Measurements from ENCODE around the gene RFX3. TPM values are rescaled to one million over a fixed set of nuclear protein-coding genes. Genes with fewer than 3 reads are reported as not detected.

The RFX3 gene
- total RNA-seq, 4 donors from 2014 or later = 4.0 to 8.2 (median 5.6) TPM

DNA sequence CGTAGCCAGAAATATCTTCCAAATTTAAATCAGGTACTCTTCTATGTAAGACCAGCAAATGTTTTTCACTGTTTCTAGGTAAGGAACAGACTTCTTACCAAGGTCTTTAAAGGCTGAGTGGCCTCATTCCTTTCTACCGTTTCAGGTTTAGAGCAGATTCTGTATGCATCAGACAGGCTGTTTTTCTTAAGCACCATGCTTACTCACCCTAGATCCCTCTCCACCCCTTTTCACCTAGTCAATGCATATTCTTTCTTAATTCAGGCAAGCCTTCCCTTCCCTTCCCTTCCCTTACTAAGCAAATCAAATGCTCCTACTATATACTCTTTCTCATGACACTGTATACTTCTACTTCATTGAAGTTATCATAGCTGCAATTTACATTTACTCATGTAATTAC is 70.7 kb downstream of the RFX3 start:
- TF ChIP-seq, protein P1, sequence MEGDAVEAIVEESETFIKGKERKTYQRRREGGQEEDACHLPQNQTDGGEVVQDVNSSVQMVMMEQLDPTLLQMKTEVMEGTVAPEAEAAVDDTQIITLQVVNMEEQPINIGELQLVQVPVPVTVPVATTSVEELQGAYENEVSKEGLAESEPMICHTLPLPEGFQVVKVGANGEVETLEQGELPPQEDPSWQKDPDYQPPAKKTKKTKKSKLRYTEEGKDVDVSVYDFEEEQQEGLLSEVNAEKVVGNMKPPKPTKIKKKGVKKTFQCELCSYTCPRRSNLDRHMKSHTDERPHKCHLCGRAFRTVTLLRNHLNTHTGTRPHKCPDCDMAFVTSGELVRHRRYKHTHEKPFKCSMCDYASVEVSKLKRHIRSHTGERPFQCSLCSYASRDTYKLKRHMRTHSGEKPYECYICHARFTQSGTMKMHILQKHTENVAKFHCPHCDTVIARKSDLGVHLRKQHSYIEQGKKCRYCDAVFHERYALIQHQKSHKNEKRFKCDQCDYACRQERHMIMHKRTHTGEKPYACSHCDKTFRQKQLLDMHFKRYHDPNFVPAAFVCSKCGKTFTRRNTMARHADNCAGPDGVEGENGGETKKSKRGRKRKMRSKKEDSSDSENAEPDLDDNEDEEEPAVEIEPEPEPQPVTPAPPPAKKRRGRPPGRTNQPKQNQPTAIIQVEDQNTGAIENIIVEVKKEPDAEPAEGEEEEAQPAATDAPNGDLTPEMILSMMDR (IDR thresholded peaks at IDR 0.05) = no peak
- TF ChIP-seq POLR2A (IDR thresholded peaks at IDR 0.05) = no peak
- no peak overlapping the region for H3K4me3 ChIP-seq (ENCODE audit: low read depth, poor library complexity, severe bottlenecking)
- intact Hi-C loops (cut with DNase I; ENCODE audit: low total_unique reads) = no loop called here
- DNase-seq (ENCODE audit: low spot score in 2 of 2) = no peak
- 86 to 91% methylated on average over 2 of the region's 2 CpGs for WGBS, 2 donors

DNA sequence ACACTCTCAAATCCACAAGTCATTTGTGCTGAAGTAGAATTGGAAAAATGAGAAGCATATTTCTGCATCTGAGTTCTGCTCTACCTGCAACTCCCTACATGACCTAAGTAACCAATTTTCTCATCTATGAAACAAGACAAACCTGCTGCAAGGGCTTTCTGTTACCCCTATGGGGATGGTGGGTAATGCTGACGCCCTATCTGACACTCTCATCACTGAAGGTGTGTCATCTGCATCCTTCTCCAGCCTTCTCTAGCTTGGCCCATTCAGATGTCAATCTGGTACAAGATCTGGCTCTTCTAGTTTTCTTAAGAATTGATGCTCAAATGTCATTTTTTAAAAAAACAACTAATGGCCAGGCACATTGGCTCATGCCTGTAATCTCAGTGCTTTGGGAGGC is 73.8 kb downstream of the RFX3 start:
- WGBS, 2 donors = 92 to 100% methylated on average over 1 of the region's 1 CpG
- intact Hi-C loops (cut with DNase I; ENCODE audit: low total_unique reads) = no loop called here
- no peak for TF ChIP-seq POLR2A (IDR thresholded peaks at IDR 0.05)
- TF ChIP-seq, protein P1 (IDR thresholded peaks at IDR 0.05) = no peak
- DNase-seq (ENCODE audit: low spot score in 2 of 2) = no peak
- H3K4me3 ChIP-seq (ENCODE audit: low read depth, poor library complexity, severe bottlenecking) = no peak overlapping the region

DNA sequence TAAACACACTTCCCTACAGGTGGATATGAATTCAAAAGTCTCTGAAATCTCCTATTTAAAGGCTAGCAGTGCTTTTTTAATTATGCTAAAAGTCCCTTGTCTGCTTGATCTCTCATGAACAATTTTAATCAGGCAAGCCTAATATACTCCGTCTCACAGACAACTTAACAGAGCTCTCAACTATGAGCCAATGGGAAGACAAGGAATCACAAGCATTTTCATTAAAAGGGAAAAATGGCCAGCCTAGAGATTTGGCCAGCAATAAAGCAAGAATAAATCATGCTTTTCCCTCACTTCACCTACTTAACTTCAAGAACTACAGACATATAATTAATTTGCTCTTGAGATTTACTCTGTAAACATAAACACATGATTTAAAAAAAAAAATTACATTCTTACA is 78.0 kb downstream of the RFX3 start:
- no peak for DNase-seq (ENCODE audit: low spot score in 2 of 2)
- no peak overlapping the region for H3K4me3 ChIP-seq (ENCODE audit: low read depth, poor library complexity, severe bottlenecking)
- intact Hi-C loops (cut with DNase I; ENCODE audit: low total_unique reads) = no loop called here
- WGBS, 2 donors = 71 to 76% methylated on average over 1 of the region's 1 CpG
- TF ChIP-seq, protein P1 (IDR thresholded peaks at IDR 0.05) = no peak
- TF ChIP-seq POLR2A (IDR thresholded peaks at IDR 0.05) = no peak

DNA sequence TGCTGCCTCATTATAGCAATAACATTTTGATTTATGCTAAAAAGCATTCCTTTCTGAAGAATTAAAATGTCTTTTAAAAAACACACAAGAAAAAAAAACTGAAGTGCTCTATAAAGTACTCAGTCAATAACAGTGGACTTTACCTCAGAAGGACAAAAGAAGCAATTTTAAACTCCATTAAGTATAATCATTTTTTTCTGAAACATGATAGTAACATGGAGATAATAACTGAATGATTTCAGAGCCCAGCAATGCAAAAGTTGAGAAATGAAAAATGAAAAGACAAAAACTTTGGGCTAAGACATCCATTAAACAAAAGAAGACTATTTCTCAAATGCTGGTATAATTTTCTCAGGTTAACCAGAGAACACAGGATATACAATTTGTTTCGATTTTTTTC is 78.7 kb downstream of the RFX3 start:
- WGBS, 2 donors = 84 to 85% methylated on average over 1 of the region's 1 CpG
- intact Hi-C loops (cut with DNase I; ENCODE audit: low total_unique reads) = no loop called here
- DNase-seq (ENCODE audit: low spot score in 2 of 2) = no peak
- TF ChIP-seq, protein P1 (IDR thresholded peaks at IDR 0.05) = no peak
- no peak for TF ChIP-seq POLR2A (IDR thresholded peaks at IDR 0.05)
- H3K4me3 ChIP-seq (ENCODE audit: low read depth, poor library complexity, severe bottlenecking) = no peak overlapping the region

GRCh38 chr9:3446313-3446712 is 79.5 kb downstream of the RFX3 start:
- TF ChIP-seq POLR2A (IDR thresholded peaks at IDR 0.05) = no peak
- TF ChIP-seq, protein P1 (IDR thresholded peaks at IDR 0.05) = no peak
- H3K4me3 ChIP-seq (ENCODE audit: low read depth, poor library complexity, severe bottlenecking) = no peak overlapping the region
- no peak for DNase-seq (ENCODE audit: low spot score in 2 of 2)
- intact Hi-C loops (cut with DNase I; ENCODE audit: low total_unique reads) = no loop called here

GRCh38 chr9:3444016-3444415 is 81.8 kb downstream of the RFX3 start:
- intact Hi-C loops (cut with DNase I; ENCODE audit: low total_unique reads) = no loop called here
- H3K4me3 ChIP-seq (ENCODE audit: low read depth, poor library complexity, severe bottlenecking) = no peak overlapping the region
- no peak for DNase-seq (ENCODE audit: low spot score in 2 of 2)
- TF ChIP-seq, protein P1 (IDR thresholded peaks at IDR 0.05) = no peak
- TF ChIP-seq POLR2A (IDR thresholded peaks at IDR 0.05) = no peak
- 98 to 100% methylated on average over 1 of the region's 1 CpG for WGBS, 2 donors

All from lower leg skin (tissue), 4 donors.